Forelimb muscle (tissue), 1 donor: ENCODE results near the gene KRT25. TPM values are rescaled to one million over a fixed set of nuclear protein-coding genes. Genes with fewer than 3 reads are reported as not detected.

Experiments used
- polyA plus RNA-seq: library from polyadenylated mRNA; unstranded; fragments of 120-200 nt; gene quantifications from one replicate; pipeline ENCODE4 v1.2.1, GENCODE V29; 2013; ENCODE audit not compliant: insufficient read length

The KRT25 gene
- polyA plus RNA-seq, 1 donor = not detected

Other genes with a start within 250 kb of the KRT25 start
- gene CCR7, start 189.9 kb downstream of the KRT25 start, polyA plus RNA-seq = 0.39 TPM
- 115 TPM for gene SMARCE1, start 107.5 kb downstream of the KRT25 start, polyA plus RNA-seq
- gene KRT222, start 90.2 kb downstream of the KRT25 start, polyA plus RNA-seq = 0.13 TPM
- gene KRT24, start 51.6 kb downstream of the KRT25 start, polyA plus RNA-seq = not detected
- gene KRT26, start 16.9 kb upstream of the KRT25 start, polyA plus RNA-seq = not detected
- gene KRT27, start 27.2 kb upstream of the KRT25 start, polyA plus RNA-seq = not detected
- not detected for gene KRT28, start 44.6 kb upstream of the KRT25 start, polyA plus RNA-seq
- 35.8 TPM for gene KRT10, start 67.3 kb upstream of the KRT25 start, polyA plus RNA-seq
- 0.08 TPM for gene KRT12, start 111.9 kb upstream of the KRT25 start, polyA plus RNA-seq
- not detected for gene KRT20, start 129.9 kb upstream of the KRT25 start, polyA plus RNA-seq
- gene KRT23, start 182.3 kb upstream of the KRT25 start, polyA plus RNA-seq = 0.19 TPM
- 7.2 TPM for gene KRT39, start 211.6 kb upstream of the KRT25 start, polyA plus RNA-seq
- gene KRT40, start 229.0 kb upstream of the KRT25 start, polyA plus RNA-seq = 10.9 TPM
- gene KRTAP3-3, start 238.8 kb upstream of the KRT25 start, polyA plus RNA-seq = not detected
- 0.52 TPM for gene KRTAP3-2, start 244.6 kb upstream of the KRT25 start, polyA plus RNA-seq